ENCODE data around the gene NOP9. TPM values are rescaled to one million over a fixed set of nuclear protein-coding genes. Genes with fewer than 3 reads are reported as not detected.

The NOP9 gene
- total RNA-seq, 1 experiment from 2014 or later: 29.8 TPM

DNA sequence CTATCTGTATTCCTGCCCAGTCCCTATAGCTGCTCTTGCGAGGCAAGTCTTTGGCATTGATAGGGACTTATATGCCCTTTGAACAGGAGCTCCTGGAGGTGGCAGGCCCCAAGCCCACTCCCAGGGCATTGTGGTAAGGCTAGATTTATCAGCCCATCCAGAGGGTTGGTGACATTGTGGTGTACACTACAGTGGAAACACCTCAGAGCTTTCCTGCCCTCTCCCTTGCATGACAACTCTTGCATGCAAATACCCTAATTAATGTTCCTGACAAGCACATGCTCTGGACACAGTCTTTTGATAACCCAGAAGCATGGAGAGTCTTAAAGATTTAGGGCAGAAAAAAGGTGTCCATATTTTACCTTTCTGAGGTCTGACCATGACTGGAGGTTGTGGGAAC is 41.0 kb downstream of the NOP9 start:
- Mint-ChIP-seq H3K9me3 (ENCODE audit: unreplicated experiment) (no peaks in the 10 kb centered on the region), H3K27me3 (ENCODE audit: insufficient read depth, unreplicated experiment) (peaks cover 11% of the 10 kb centered on the region), H3K27ac (ENCODE audit: low read depth, unreplicated experiment) (no peak overlapping the region), H3K4me3 (ENCODE audit: unreplicated experiment) (no peak overlapping the region), H3K4me1 (ENCODE audit: insufficient read depth, unreplicated experiment) (no peaks in the 10 kb centered on the region), H3K36me3 (ENCODE audit: insufficient read depth, unreplicated experiment) (no peaks in the 10 kb centered on the region)
- no peak for DNase-seq (ENCODE audit: unreplicated experiment)
- POLR2A ChIA-PET: interaction anchor here (0.5 to 0.6 kb wide), 3 partner anchors 91 to 258 kb away, joined by 3 read pairs; no protein-coding TSS in a partner anchor
- TF ChIP-seq, protein P1, sequence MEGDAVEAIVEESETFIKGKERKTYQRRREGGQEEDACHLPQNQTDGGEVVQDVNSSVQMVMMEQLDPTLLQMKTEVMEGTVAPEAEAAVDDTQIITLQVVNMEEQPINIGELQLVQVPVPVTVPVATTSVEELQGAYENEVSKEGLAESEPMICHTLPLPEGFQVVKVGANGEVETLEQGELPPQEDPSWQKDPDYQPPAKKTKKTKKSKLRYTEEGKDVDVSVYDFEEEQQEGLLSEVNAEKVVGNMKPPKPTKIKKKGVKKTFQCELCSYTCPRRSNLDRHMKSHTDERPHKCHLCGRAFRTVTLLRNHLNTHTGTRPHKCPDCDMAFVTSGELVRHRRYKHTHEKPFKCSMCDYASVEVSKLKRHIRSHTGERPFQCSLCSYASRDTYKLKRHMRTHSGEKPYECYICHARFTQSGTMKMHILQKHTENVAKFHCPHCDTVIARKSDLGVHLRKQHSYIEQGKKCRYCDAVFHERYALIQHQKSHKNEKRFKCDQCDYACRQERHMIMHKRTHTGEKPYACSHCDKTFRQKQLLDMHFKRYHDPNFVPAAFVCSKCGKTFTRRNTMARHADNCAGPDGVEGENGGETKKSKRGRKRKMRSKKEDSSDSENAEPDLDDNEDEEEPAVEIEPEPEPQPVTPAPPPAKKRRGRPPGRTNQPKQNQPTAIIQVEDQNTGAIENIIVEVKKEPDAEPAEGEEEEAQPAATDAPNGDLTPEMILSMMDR (IDR thresholded peaks at IDR 0.05; ENCODE audit: unreplicated experiment): no peak
- no TSS peak for BruUV-seq (replicated peaks)
- intact Hi-C loops (cut with micrococcal nuclease): no loop called here
- CTCF ChIA-PET: interaction anchor here (0.7 to 16.6 kb wide), 9 partner anchors 9 to 92 kb away, joined by 3 to 626 read pairs (median 5); partner anchors contain the start of genes CBLN3 and KHNYN

DNA sequence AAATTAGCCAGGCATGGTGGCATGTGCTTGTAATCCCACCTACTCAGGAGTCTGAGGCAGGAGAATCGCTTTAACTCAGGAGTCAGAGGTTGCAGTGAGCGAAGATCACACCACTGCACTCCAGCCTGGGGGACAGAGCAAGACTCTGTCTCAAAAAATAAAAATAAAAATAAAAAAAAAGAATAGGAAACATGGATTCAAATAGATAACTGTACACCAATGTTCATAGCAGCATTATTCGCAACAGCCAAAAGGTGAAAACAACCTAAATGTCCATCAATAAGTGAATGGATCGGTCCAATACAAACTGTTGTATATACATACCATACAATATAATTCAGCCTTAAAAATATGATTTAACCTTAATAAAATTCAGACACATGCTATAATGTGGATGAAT is 43.2 kb downstream of the NOP9 start:
- Mint-ChIP-seq H3K36me3 (ENCODE audit: insufficient read depth, unreplicated experiment) (no peaks in the 10 kb centered on the region), H3K9me3 (ENCODE audit: unreplicated experiment) (no peaks in the 10 kb centered on the region), H3K27me3 (ENCODE audit: insufficient read depth, unreplicated experiment) (peaks cover 11% of the 10 kb centered on the region), H3K4me1 (ENCODE audit: insufficient read depth, unreplicated experiment) (no peaks in the 10 kb centered on the region), H3K27ac (ENCODE audit: low read depth, unreplicated experiment) (no peak overlapping the region), H3K4me3 (ENCODE audit: unreplicated experiment) (no peak overlapping the region)
- DNase-seq (ENCODE audit: unreplicated experiment): no peak
- ChIA-PET CTCF (interaction anchor here (2.0 to 16.6 kb wide), 4 partner anchors 9 to 93 kb away, joined by 15 to 626 read pairs (median 71); partner anchors contain the start of genes ADCY4, CBLN3 and KHNYN), POLR2A (no interaction called here)
- TF ChIP-seq, protein P1 (IDR thresholded peaks at IDR 0.05; ENCODE audit: unreplicated experiment): no peak
- no TSS peak for BruUV-seq (replicated peaks)
- intact Hi-C loops (cut with micrococcal nuclease): no loop called here

DNA sequence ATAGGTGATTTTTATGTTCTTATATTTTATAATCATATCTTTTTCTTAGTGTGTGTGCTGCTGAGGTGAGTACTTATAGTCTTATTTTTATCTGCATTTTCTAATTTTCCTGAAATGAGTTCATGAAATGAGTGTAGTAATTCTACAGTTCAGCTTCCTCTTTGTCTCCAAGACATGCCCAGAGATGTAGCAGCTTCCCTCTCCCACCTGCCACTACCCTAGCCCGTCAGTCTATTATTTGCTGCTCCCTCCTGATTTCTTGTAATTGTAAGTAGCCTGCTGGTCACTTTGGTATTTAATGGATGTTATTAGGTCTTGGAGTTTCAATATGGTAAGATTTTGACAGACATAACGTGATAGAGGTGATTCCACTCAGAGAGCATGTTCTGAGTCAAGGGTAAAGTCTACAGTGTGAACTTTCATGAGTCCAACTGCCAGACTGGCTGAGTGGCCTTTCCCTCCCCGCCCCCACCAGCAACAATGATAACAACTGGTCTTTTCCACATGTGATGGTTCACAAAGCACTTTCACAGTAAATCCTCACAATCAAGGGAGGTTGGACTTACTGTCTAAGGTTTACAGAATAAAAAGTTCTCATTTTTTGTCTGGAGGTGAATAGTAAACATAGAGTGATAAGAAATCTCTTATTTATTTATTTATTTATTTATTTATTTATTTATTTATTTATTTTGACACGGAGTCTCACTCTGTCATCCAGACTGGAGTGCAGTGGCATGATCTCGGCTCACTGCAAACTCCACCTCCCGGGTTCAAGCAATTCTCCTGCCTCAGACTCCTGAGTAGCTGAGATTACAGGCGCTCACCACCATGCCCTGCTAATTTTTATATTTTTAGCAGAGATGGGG is 44.4 kb downstream of the NOP9 start:
- DNase-seq (ENCODE audit: unreplicated experiment): no peak
- H3K27me3 Mint-ChIP-seq (ENCODE audit: insufficient read depth, unreplicated experiment): peaks cover 13% of the 10 kb centered on the region
- H3K27ac Mint-ChIP-seq (ENCODE audit: low read depth, unreplicated experiment): no peak overlapping the region
- no TSS peak for BruUV-seq (replicated peaks)
- no peak overlapping the region for H3K4me3 Mint-ChIP-seq (ENCODE audit: unreplicated experiment)
- no peaks in the 10 kb centered on the region for H3K36me3 Mint-ChIP-seq (ENCODE audit: insufficient read depth, unreplicated experiment)
- TF ChIP-seq, protein P1 (IDR thresholded peaks at IDR 0.05; ENCODE audit: unreplicated experiment): no peak
- H3K4me1 Mint-ChIP-seq (ENCODE audit: insufficient read depth, unreplicated experiment): no peaks in the 10 kb centered on the region
- H3K9me3 Mint-ChIP-seq (ENCODE audit: unreplicated experiment): no peaks in the 10 kb centered on the region
- intact Hi-C loops (cut with micrococcal nuclease): no loop called here
- CTCF ChIA-PET: interaction anchor here (5.3 to 5.6 kb wide), 2 partner anchors 10 to 92 kb away, joined by 34 to 108 read pairs; partner anchors contain the start of gene ADCY4
- POLR2A ChIA-PET: interaction anchor here (0.6 to 0.9 kb wide), 2 partner anchors 14 to 98 kb away, joined by 3 read pairs; no protein-coding TSS in a partner anchor

DNA sequence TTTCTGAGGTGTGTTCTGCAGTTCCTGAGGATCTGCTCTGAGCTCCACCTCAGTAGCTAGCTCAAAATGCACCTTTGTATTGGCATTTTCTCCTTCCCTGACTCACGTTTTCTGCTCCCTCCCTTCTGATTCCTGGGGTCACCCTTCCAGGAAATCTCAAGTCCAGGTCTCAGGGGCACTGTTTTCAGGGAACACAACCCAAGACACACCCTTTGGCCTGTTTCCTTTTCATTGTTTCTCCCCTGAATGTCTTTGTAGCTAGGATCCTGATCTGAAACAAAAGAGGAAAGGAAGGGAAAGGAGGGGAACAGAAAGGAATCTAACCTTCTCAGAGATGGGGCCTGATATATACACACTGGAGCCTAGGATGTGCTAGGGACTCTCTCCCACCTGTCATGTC is 47.5 kb downstream of the NOP9 start:
- Mint-ChIP-seq H3K4me3 (ENCODE audit: unreplicated experiment) (no peak overlapping the region), H3K9me3 (ENCODE audit: unreplicated experiment) (no peaks in the 10 kb centered on the region), H3K4me1 (ENCODE audit: insufficient read depth, unreplicated experiment) (peaks cover 7% of the 10 kb centered on the region), H3K27me3 (ENCODE audit: insufficient read depth, unreplicated experiment) (peaks cover 27% of the 10 kb centered on the region), H3K27ac (ENCODE audit: low read depth, unreplicated experiment) (no peak overlapping the region), H3K36me3 (ENCODE audit: insufficient read depth, unreplicated experiment) (no peaks in the 10 kb centered on the region)
- no TSS peak for BruUV-seq (replicated peaks)
- no peak for DNase-seq (ENCODE audit: unreplicated experiment)
- CTCF ChIA-PET: interaction anchor here (0.7 to 5.6 kb wide), 9 partner anchors 13 to 95 kb away, joined by 3 to 108 read pairs (median 5); partner anchors contain the start of genes ADCY4 and CIDEB
- TF ChIP-seq, protein P1 (IDR thresholded peaks at IDR 0.05; ENCODE audit: unreplicated experiment): no peak
- POLR2A ChIA-PET: interaction anchor here (0.9 to 1.1 kb wide), 3 partner anchors 31 to 85 kb away, joined by 3 to 4 read pairs (median 3); partner anchors contain the start of genes DHRS1 and NOP9
- intact Hi-C loops (cut with micrococcal nuclease): no loop called here
